Caco-2 (cell line): Measurements from ENCODE around the gene MRPL37. TPM values are rescaled to one million over a fixed set of nuclear protein-coding genes. Genes with fewer than 3 reads are reported as not detected.
"Not testable (repeated sequence)": the region's sequence is repeated elsewhere in the genome, so short reads cannot be mapped to it uniquely, and the experiment has no call there.

Source experiments
- BruUV-seq: library from RNA; stranded (reverse); fragments of 400-500 nt; replicated peaks from 2 replicates; lab custom pipeline; 2021; lab: Mats Ljungman, UMichigan
- CTCF ChIA-PET: fragments of 300-600 bp; sonication (Branson Sonifier 250); formaldehyde crosslinking; loops from one replicate; lab custom pipeline; 2022; ENCODE audit warnings: antibody characterized with exemption; lab: Charles Lee
- POLR2A ChIA-PET: fragments of 300-600 bp; sonication (Branson Sonifier 250); formaldehyde crosslinking; loops from one replicate; lab custom pipeline; 2022; ENCODE audit warnings: antibody characterized with exemption; lab: Charles Lee
- DNase-seq, 2 experiments: peaks; one replicate each; pipeline versions ENCODE4 v3.0.0 to v3.0.0-alpha.2; 2020 to 2022
- H3K27me3 ChIP-seq: replicated peaks from 2 replicates; pipeline ENCODE4 v1.6.0; 2011; ENCODE audit warnings: low read length; ENCODE audit not compliant: control insufficient read depth, insufficient read depth
- H3K36me3 ChIP-seq: 2 replicates; pipeline ENCODE4 v1.5.1; 2011; ENCODE audit warnings: low read length; ENCODE audit not compliant: control insufficient read depth, insufficient read depth
- H3K4me1 ChIP-seq: fragments of 250-450 bp; sonication (Bioruptor Pico); 2 replicates; pipeline ENCODE4 v1.5.1; 2020; ENCODE audit warnings: mild to moderate bottlenecking
- H3K4me3 ChIP-seq: 2 replicates; pipeline ENCODE4 v1.5.1; 2011; ENCODE audit warnings: low read depth, mild to moderate bottlenecking, control low read depth, low read length
- H3K9me3 ChIP-seq: fragments of 250-450 bp; sonication (Bioruptor Pico); 2 replicates; pipeline ENCODE4 v1.5.1; 2020; ENCODE audit warnings: mild to moderate bottlenecking, moderate library complexity
- H3K27ac Mint-ChIP-seq: one replicate; pipeline ENCODE4 v1.8.0; 2022; ENCODE audit warnings: mixed read lengths; ENCODE audit not compliant: unreplicated experiment
- H3K27me3 Mint-ChIP-seq: one replicate; pipeline ENCODE4 v1.8.0; 2022; ENCODE audit warnings: mixed read lengths; ENCODE audit not compliant: insufficient read depth, unreplicated experiment
- H3K36me3 Mint-ChIP-seq: one replicate; pipeline ENCODE4 v1.8.0; 2022; ENCODE audit warnings: mild to moderate bottlenecking, mixed read lengths; ENCODE audit not compliant: insufficient read depth, unreplicated experiment
- H3K4me1 Mint-ChIP-seq: one replicate; pipeline ENCODE4 v1.8.0; 2022; ENCODE audit warnings: low read depth, mixed read lengths; ENCODE audit not compliant: unreplicated experiment
- H3K4me3 Mint-ChIP-seq: one replicate; pipeline ENCODE4 v1.8.0; 2022; ENCODE audit warnings: mild to moderate bottlenecking, moderate library complexity, mixed read lengths; ENCODE audit not compliant: unreplicated experiment
- H3K9me3 Mint-ChIP-seq: one replicate; pipeline ENCODE4 v1.8.0; 2022; ENCODE audit warnings: mixed read lengths; ENCODE audit not compliant: unreplicated experiment
- CTCF ChIP-seq, 2 experiments: fragments of 200-600 bp in 1 of 2; IDR thresholded peaks; 1 replicate in 1 of 2; 2 replicates in 1 of 2; pipeline versions ENCODE4 v1.5.1 to v1.8.0; 2011 to 2022; ENCODE audit warnings: antibody characterized with exemption in 1 of 2, control low read depth in 1 of 2, inconsistent platforms in 1 of 2, low read depth in 1 of 2, low read length in 1 of 2, mild to moderate bottlenecking in 1 of 2, moderate library complexity in 1 of 2; ENCODE audit not compliant: insufficient read depth in 1 of 2, severe bottlenecking in 1 of 2, unreplicated experiment in 1 of 2
- intact Hi-C: fragments of 100-400 bp; cut with micrococcal nuclease; formaldehyde crosslinking; loops from one replicate; pipeline ENCODE4 v1.10.0; 2022; ENCODE audit not compliant: unreplicated experiment
- total RNA-seq: library from RNA; stranded (reverse); gene quantifications from 2 replicates; pipeline ENCODE4 v1.2.3, GENCODE V29; 2022

Gene MRPL37
- total RNA-seq, 1 experiment from 2014 or later = 95.6 TPM

- no peaks in the 10 kb centered on the region for H3K27me3 Mint-ChIP-seq
- TF ChIP-seq CTCF (IDR thresholded peaks at IDR 0.05; ENCODE audit: insufficient read depth in 1 of 2, low read depth in 1 of 2, low read length in 1 of 2, severe bottlenecking in 1 of 2, unreplicated experiment in 1 of 2) = no peak
- H3K36me3 ChIP-seq = no peaks in the 10 kb centered on the region
- no peaks in the 10 kb centered on the region for H3K9me3 ChIP-seq
- BruUV-seq = no TSS peak
- H3K4me3 Mint-ChIP-seq = no peak overlapping the region
- DNase-seq = no peak
- POLR2A ChIA-PET = no interaction called here
- CTCF ChIA-PET = no interaction called here
- no peaks in the 10 kb centered on the region for H3K9me3 Mint-ChIP-seq
- H3K4me1 ChIP-seq = 0 out of 2 replicates have a peak, but pooled peaks cover 3% of the 10 kb centered on the region
- H3K4me1 Mint-ChIP-seq = no peaks in the 10 kb centered on the region
- no peak overlapping the region for H3K4me3 ChIP-seq
- H3K36me3 Mint-ChIP-seq = no peaks in the 10 kb centered on the region
- H3K27me3 ChIP-seq = no peaks in the 10 kb centered on the region
- intact Hi-C loops = no loop called here
- no peak overlapping the region for H3K27ac Mint-ChIP-seq
Measured at GRCh38 chr1:54163573-54163972, 36.4 kb upstream of the MRPL37 start.

- intact Hi-C loops = no loop called here
- H3K27me3 Mint-ChIP-seq = no peaks in the 10 kb centered on the region
- no peak overlapping the region for H3K27ac Mint-ChIP-seq
- ChIA-PET POLR2A (no interaction called here), CTCF (interaction anchor here (0.6 to 1.2 kb wide), 4 partner anchors 9 to 484 kb away, joined by 3 to 5 read pairs (median 3); no protein-coding TSS in a partner anchor)
- no peaks in the 10 kb centered on the region for H3K9me3 ChIP-seq
- DNase-seq = peak in 1 of 2 experiments; percentile 18
- H3K36me3 Mint-ChIP-seq = no peaks in the 10 kb centered on the region
- no peaks in the 10 kb centered on the region for H3K36me3 ChIP-seq
- TF ChIP-seq CTCF (IDR thresholded peaks at IDR 0.05; ENCODE audit: insufficient read depth in 1 of 2, low read depth in 1 of 2, low read length in 1 of 2, severe bottlenecking in 1 of 2, unreplicated experiment in 1 of 2) = no peak
- no peaks in the 10 kb centered on the region for H3K9me3 Mint-ChIP-seq
- no peaks in the 10 kb centered on the region for H3K4me1 Mint-ChIP-seq
- no TSS peak for BruUV-seq
- H3K4me3 ChIP-seq = no peak overlapping the region
- H3K27me3 ChIP-seq = no peaks in the 10 kb centered on the region
- 0 out of 2 replicates have a peak, but pooled peaks cover 3% of the 10 kb centered on the region for H3K4me1 ChIP-seq
- H3K4me3 Mint-ChIP-seq = no peak overlapping the region
Measured at GRCh38 chr1:54165146-54165545, 34.8 kb upstream of the MRPL37 start.

- H3K27me3 ChIP-seq, H3K4me3 ChIP-seq, intact Hi-C loops, CTCF ChIA-PET, DNase-seq, H3K9me3 Mint-ChIP-seq, H3K36me3 Mint-ChIP-seq, H3K4me3 Mint-ChIP-seq, H3K4me1 ChIP-seq, H3K9me3 ChIP-seq, H3K36me3 ChIP-seq, BruUV-seq, H3K4me1 Mint-ChIP-seq, POLR2A ChIA-PET, H3K27me3 Mint-ChIP-seq: not testable (repeated sequence)
- peak overlapping the region; percentile 43 for H3K27ac Mint-ChIP-seq
Measured at GRCh38 chr1:54166357-54166756, 33.6 kb upstream of the MRPL37 start.
